Keratinocyte (primary cell): ENCODE results near the gene CRTC3.

Experiments
- CTCF ChIP-seq, 3 experiments: IDR thresholded peaks in 1 of 3; conservative IDR thresholded peaks in 1 of 3; optimal IDR thresholded peaks in 1 of 3; 2 replicates in 2 of 3; 3 replicates in 1 of 3; pipeline versions ENCODE3 to v1.5.1; 2011; ENCODE audit warnings: low read length in 3 of 3, mild to moderate bottlenecking in 3 of 3, moderate library complexity in 2 of 3, control low read depth in 1 of 3, inconsistent platforms in 1 of 3; ENCODE audit not compliant: insufficient read depth in 2 of 3; ENCODE audit errors: extremely low read depth in 1 of 3
- EZH2 ChIP-seq: IDR thresholded peaks from one replicate; pipeline ENCODE4 v1.6.1; 2012; ENCODE audit warnings: inconsistent platforms, mild to moderate bottlenecking, low read length, moderate library complexity

- no peak for TF ChIP-seq CTCF (optimal IDR thresholded peaks at IDR 0.05 in 1 of 3, IDR thresholded peaks at IDR 0.05 in 1 of 3, conservative IDR thresholded peaks at IDR 0.05 in 1 of 3; ENCODE audit: extremely low read depth in 1 of 3, insufficient read depth in 2 of 3, low read length in 3 of 3)
- no peak for TF ChIP-seq EZH2
Measured at GRCh38 chr15:90619939-90620338, 90.2 kb downstream of the CRTC3 start.
